GM12874 (cell line): ENCODE results near the gene SLCO2A1.

Experiments
- CTCF ChIP-seq: IDR thresholded peaks from 2 replicates; pipeline ENCODE4 v1.5.1; 2011; ENCODE audit warnings: low read depth, mild to moderate bottlenecking, control low read depth, low read length, moderate library complexity; ENCODE audit not compliant: insufficient read depth

SLCO2A1 gene

GRCh38 chr3:134054231-134054630, 24.5 kb upstream of the SLCO2A1 start:
- TF ChIP-seq CTCF, result no peak

GRCh38 chr3:134052370-134052769, 22.6 kb upstream of the SLCO2A1 start:
- no peak for TF ChIP-seq CTCF

GRCh38 chr3:134049676-134050075, 20.0 kb upstream of the SLCO2A1 start:
- TF ChIP-seq CTCF, result no peak

GRCh38 chr3:134048278-134048996, 18.7 kb upstream of the SLCO2A1 start:
- no peak for TF ChIP-seq CTCF

- no peak for TF ChIP-seq CTCF
Observed at GRCh38 chr3:134044459-134044858, 14.7 kb upstream of the SLCO2A1 start.

GRCh38 chr3:134040066-134040465, 10.3 kb upstream of the SLCO2A1 start:
- no peak for TF ChIP-seq CTCF

GRCh38 chr3:134039161-134039862, 9.6 kb upstream of the SLCO2A1 start:
- 0 out of 2 replicates have a peak, but pooled peaks have one; percentile 18 for TF ChIP-seq CTCF
